ENCODE measurements around the gene CD22.

DNA sequence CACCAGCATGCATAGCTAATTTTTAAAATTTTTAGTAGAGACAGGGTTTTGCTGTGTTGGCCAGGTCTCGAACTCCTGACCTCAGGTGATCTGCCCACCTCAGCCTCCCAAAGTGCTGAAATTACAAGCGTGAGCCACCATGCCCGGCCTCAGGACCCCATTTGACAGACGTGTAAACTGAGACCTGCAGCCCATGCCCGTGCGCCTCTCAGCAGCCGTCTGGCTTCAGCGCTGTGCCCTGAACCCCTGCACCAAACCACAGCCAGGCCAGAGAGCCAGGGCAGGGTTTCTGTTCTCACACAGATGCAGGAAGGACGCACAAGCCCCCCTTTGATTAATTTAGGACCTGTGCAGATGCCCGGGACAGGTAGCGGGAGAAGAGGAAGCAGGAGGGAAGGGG is 11.4 kb downstream of the CD22 start:
- TF ChIP-seq, protein P1, sequence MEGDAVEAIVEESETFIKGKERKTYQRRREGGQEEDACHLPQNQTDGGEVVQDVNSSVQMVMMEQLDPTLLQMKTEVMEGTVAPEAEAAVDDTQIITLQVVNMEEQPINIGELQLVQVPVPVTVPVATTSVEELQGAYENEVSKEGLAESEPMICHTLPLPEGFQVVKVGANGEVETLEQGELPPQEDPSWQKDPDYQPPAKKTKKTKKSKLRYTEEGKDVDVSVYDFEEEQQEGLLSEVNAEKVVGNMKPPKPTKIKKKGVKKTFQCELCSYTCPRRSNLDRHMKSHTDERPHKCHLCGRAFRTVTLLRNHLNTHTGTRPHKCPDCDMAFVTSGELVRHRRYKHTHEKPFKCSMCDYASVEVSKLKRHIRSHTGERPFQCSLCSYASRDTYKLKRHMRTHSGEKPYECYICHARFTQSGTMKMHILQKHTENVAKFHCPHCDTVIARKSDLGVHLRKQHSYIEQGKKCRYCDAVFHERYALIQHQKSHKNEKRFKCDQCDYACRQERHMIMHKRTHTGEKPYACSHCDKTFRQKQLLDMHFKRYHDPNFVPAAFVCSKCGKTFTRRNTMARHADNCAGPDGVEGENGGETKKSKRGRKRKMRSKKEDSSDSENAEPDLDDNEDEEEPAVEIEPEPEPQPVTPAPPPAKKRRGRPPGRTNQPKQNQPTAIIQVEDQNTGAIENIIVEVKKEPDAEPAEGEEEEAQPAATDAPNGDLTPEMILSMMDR (IDR thresholded peaks at IDR 0.05; ENCODE audit: low read length), result no peak
- TF ChIP-seq EZH2 (optimal IDR thresholded peaks at IDR 0.05; ENCODE audit: low read depth, low read length) (no peak), EZH2phosphoT487 (IDR thresholded peaks at IDR 0.05; ENCODE audit: low read length) (no peak)
